Measurements from ENCODE around the gene NSD1.

- TF ChIP-seq CTCF (IDR thresholded peaks at IDR 0.05 in 2 of 3, conservative IDR thresholded peaks at IDR 0.05 in 1 of 3; ENCODE audit: borderline replicate concordance in 1 of 3, insufficient read depth in 1 of 3, low read depth in 2 of 3, low read length in 2 of 3) (no peak), POLR2AphosphoS5 (IDR thresholded peaks at IDR 0.05; ENCODE audit: low read depth, low read length) (peak; percentile 26; the same call in 1 of the 2 replicates), EZH2 (IDR thresholded peaks at IDR 0.05) (no peak), SRF (IDR thresholded peaks at IDR 0.05; ENCODE audit: low read depth) (no peak), POLR2A (IDR thresholded peaks at IDR 0.05; ENCODE audit: borderline replicate concordance, extremely low read depth, insufficient read depth, insufficient read length) (no peak), YY1 (IDR thresholded peaks at IDR 0.05; ENCODE audit: extremely low read depth, insufficient replicate concordance, low read depth, low read length) (peak; percentile 51), MAX (IDR thresholded peaks at IDR 0.05) (peak; percentile 2; the same call in 1 of the 2 replicates), TCF7L2 (IDR thresholded peaks at IDR 0.05; ENCODE audit: borderline replicate concordance, extremely low read depth, insufficient read depth, insufficient read length) (no peak), ATF3 (IDR thresholded peaks at IDR 0.05) (no peak), FOSL1 (IDR thresholded peaks at IDR 0.05; ENCODE audit: low read depth) (no peak), CEBPB (IDR thresholded peaks at IDR 0.05; ENCODE audit: low read depth) (no peak), RAD21 (IDR thresholded peaks at IDR 0.05; ENCODE audit: low read depth) (no peak)
These were observed 502 bp downstream of the NSD1 start for GRCh38 chr5:177133853-177134696.

All from HCT116 (cell line).